HepG2 (cell line): Measurements from ENCODE around the gene RHD.
"Not testable (repeated sequence)": the region's sequence is repeated elsewhere in the genome, so short reads cannot be mapped to it uniquely, and the experiment has no call there.

ENCODE experiments used
- ARHGAP35 ChIP-seq: sonication (generic); formaldehyde crosslinking; IDR thresholded peaks from 2 replicates; pipeline ENCODE4 v1.9.0; 2022; ENCODE audit warnings: mild to moderate bottlenecking, inconsistent platforms, moderate library complexity, missing genetic modification reagents, borderline replicate concordance
- ATF2 ChIP-seq: sonication (generic); formaldehyde crosslinking; IDR thresholded peaks from 2 replicates; pipeline ENCODE4 v1.4.0; 2020; ENCODE audit warnings: missing genetic modification reagents
- BCLAF1 ChIP-seq: fragments of 450-650 bp; IDR thresholded peaks from 2 replicates; pipeline ENCODE4 v1.6.1; 2017; ENCODE audit warnings: mild to moderate bottlenecking
- CHD2 ChIP-seq: IDR thresholded peaks from 2 replicates; pipeline ENCODE4 v1.6.1; 2011; ENCODE audit warnings: low read depth, low read length, improper control_type of control experiment
- FOXM1 ChIP-seq: sonication (generic); formaldehyde crosslinking; IDR thresholded peaks from 2 replicates; pipeline ENCODE4 v1.5.0; 2020; ENCODE audit warnings: missing genetic modification reagents
- HCFC1 ChIP-seq: fragments of 150-350 bp; IDR thresholded peaks from 2 replicates; pipeline ENCODE4 v1.6.1; 2014; ENCODE audit warnings: low read depth, low read length
- POLR2A ChIP-seq, 2 experiments: IDR thresholded peaks; 2 replicates each; pipeline ENCODE4 v1.6.1; 2011; ENCODE audit warnings: low read depth in 2 of 2, low read length in 2 of 2, mild to moderate bottlenecking in 1 of 2, moderate library complexity in 1 of 2; ENCODE audit not compliant: insufficient read depth in 1 of 2
- TAF1 ChIP-seq: sonication (generic); formaldehyde crosslinking; IDR thresholded peaks from 2 replicates; pipeline ENCODE4 v1.4.0; 2020; ENCODE audit warnings: missing genetic modification reagents
- ZBTB7A ChIP-seq: sonication (generic); formaldehyde crosslinking; IDR thresholded peaks from 2 replicates; pipeline ENCODE4 v1.8.0; 2022; ENCODE audit warnings: mild to moderate bottlenecking, missing genetic modification reagents

- not testable (repeated sequence) for TF ChIP-seq ATF2; CHD2; ZBTB7A; TAF1; HCFC1; POLR2A (IDR thresholded peaks at IDR 0.05; ENCODE audit: insufficient read depth in 1 of 2, low read depth in 2 of 2, low read length in 2 of 2); ARHGAP35 (CRISPR knock-in tag); FOXM1 (CRISPR knock-in tag); BCLAF1
Measured at GRCh38 chr1:25309486-25309885, 37.2 kb downstream of the RHD start.
